Upper lobe of left lung (tissue), 4 donors: ENCODE data around the gene GRK5.
"Not testable (repeated sequence)": the region's sequence is repeated elsewhere in the genome, so short reads cannot be mapped to it uniquely, and the experiment has no call there.

ENCODE experiments used
- CTCF ChIP-seq, 6 experiments: fragments of 450-650 bp in 4 of 6; fragments of 200-600 bp in 2 of 6; sonication (generic) in 2 of 6; IDR thresholded peaks; one replicate each; pipeline ENCODE4 v1.5.1; 2016 to 2019; ENCODE audit warnings: antibody characterized with exemption in 6 of 6
- POLR2AphosphoS5 ChIP-seq, 2 donors: sonication (generic); formaldehyde crosslinking; IDR thresholded peaks; one replicate each; pipeline ENCODE4 v1.5.1; 2017; ENCODE audit warnings: antibody characterized with exemption in 2 of 2

GRCh38 chr10:119272338-119272734 is 65.0 kb downstream of the GRK5 start:
- TF ChIP-seq CTCF, POLR2AphosphoS5 (IDR thresholded peaks at IDR 0.05): not testable (repeated sequence)
